SK-N-SH (cell line): ENCODE measurements around the gene ITGA6. TPM values are rescaled to one million over a fixed set of nuclear protein-coding genes. Genes with fewer than 3 reads are reported as not detected.
A peak's percentile ranks its signal among the peaks of the same experiment; 100 is the strongest.

Experiments
- CTCF ChIA-PET: fragments of 300-600, 350-600 bp; formaldehyde crosslinking; extraction: SDS; loops from one replicate; lab custom pipeline; 2021; lab: Yijun Ruan, JAX
- POLR2A ChIA-PET: fragments of 350-600 bp; sonication (Branson Sonifier 250); formaldehyde crosslinking; extraction: SDS; loops from one replicate; lab custom pipeline; 2020; ENCODE audit warnings: antibody characterized with exemption, inconsistent platforms; lab: Yijun Ruan, JAX
- DNase-seq: peaks from one replicate; pipeline ENCODE4 v3.0.0; 2012
- H2AFZ ChIP-seq: fragments of 200-600 bp; sonication (generic); 2 replicates; pipeline ENCODE4 v1.8.1; 2016; ENCODE audit warnings: antibody characterized with exemption, mild to moderate bottlenecking, low read depth
- H3F3A ChIP-seq: fragments of 200-600 bp; sonication (generic); replicated peaks from 2 replicates; pipeline ENCODE3; 2016; ENCODE audit warnings: antibody characterized with exemption, mild to moderate bottlenecking; ENCODE audit not compliant: insufficient read depth
- H3K27ac ChIP-seq, 2 experiments: fragments of 200-500 bp in 1 of 2; fragments of 200-600 bp in 1 of 2; sonication (Bioruptor generic) in 1 of 2; sonication (generic), shearing (Covaris generic) in 1 of 2; 2 replicates each; pipeline versions ENCODE4 v1.5.1 to v1.6.1; 2014 to 2016; ENCODE audit warnings: low read depth in 2 of 2, inconsistent platforms in 1 of 2, low read length in 1 of 2, mild to moderate bottlenecking in 1 of 2, mixed read lengths in 1 of 2
- H3K27me3 ChIP-seq: fragments of 200-600 bp; sonication (generic), shearing (Covaris generic); 2 replicates; pipeline ENCODE4 v1.6.1; 2016; ENCODE audit warnings: mixed run types; ENCODE audit not compliant: insufficient read depth
- H3K36me3 ChIP-seq, 2 experiments: fragments of 200-500 bp in 1 of 2; fragments of 200-600 bp in 1 of 2; sonication (Bioruptor generic) in 1 of 2; sonication (generic) in 1 of 2; replicated peaks in 1 of 2; 2 replicates each; pipeline versions ENCODE3 to v1.5.1; 2014 to 2016; ENCODE audit warnings: low read length in 1 of 2, mild to moderate bottlenecking in 1 of 2; ENCODE audit not compliant: insufficient read depth in 2 of 2, control insufficient read depth in 1 of 2
- H3K4me1 ChIP-seq, 2 experiments: fragments of 200-500 bp in 1 of 2; fragments of 200-600 bp in 1 of 2; sonication (Bioruptor generic) in 1 of 2; sonication (generic), shearing (Covaris generic) in 1 of 2; 2 replicates each; pipeline versions ENCODE4 v1.5.1 to v1.6.1; 2014 to 2016; ENCODE audit warnings: low read depth in 1 of 2, low read length in 1 of 2, mixed run types in 1 of 2; ENCODE audit not compliant: insufficient read depth in 2 of 2, control insufficient read depth in 1 of 2
- H3K4me2 ChIP-seq: fragments of 200-600 bp; sonication (generic), shearing (Covaris generic); 2 replicates; pipeline ENCODE4 v1.6.1; 2017; ENCODE audit warnings: mixed run types
- H3K4me3 ChIP-seq, 2 experiments: fragments of 200-500 bp in 1 of 2; fragments of 200-600 bp in 1 of 2; sonication (Bioruptor generic) in 1 of 2; sonication (generic), shearing (Covaris generic) in 1 of 2; 2 replicates each; pipeline versions ENCODE4 v1.5.1 to v1.8.1; 2014 to 2016; ENCODE audit warnings: low read depth in 2 of 2, inconsistent platforms in 1 of 2, low read length in 1 of 2, mild to moderate bottlenecking in 1 of 2, mixed read lengths in 1 of 2, moderate library complexity in 1 of 2
- H3K79me2 ChIP-seq: fragments of 200-600 bp; sonication (generic); 2 replicates; pipeline ENCODE4 v1.8.1; 2017; ENCODE audit warnings: mild to moderate bottlenecking; ENCODE audit not compliant: insufficient read depth
- H3K9ac ChIP-seq: fragments of 200-600 bp; sonication (generic); 2 replicates; pipeline ENCODE4 v1.6.1; 2017; ENCODE audit warnings: mixed run types
- H3K9me2 ChIP-seq: fragments of 200-600 bp; sonication (generic); 2 replicates; pipeline ENCODE4 v1.6.1; 2017; ENCODE audit warnings: mixed run types
- H3K9me3 ChIP-seq: fragments of 200-600 bp; sonication (generic); 2 replicates; pipeline ENCODE4 v1.6.1; 2017; ENCODE audit warnings: mixed run types, mild to moderate bottlenecking, moderate library complexity
- H4K20me1 ChIP-seq: fragments of 200-600 bp; sonication (generic); 2 replicates; pipeline ENCODE4 v1.6.1; 2017; ENCODE audit warnings: mild to moderate bottlenecking, mixed run types; ENCODE audit not compliant: insufficient read depth
- CHD2 ChIP-seq: fragments of 150-350 bp; IDR thresholded peaks from 2 replicates; pipeline ENCODE4 v1.6.1; 2018; ENCODE audit warnings: low read length; ENCODE audit not compliant: partially characterized antibody
- ELF1 ChIP-seq: IDR thresholded peaks from 2 replicates; pipeline ENCODE4 v1.4.0; 2012
- EP300 ChIP-seq, 2 experiments: IDR thresholded peaks; 2 replicates each; pipeline versions ENCODE4 v1.4.0 to v1.6.1; 2012; ENCODE audit warnings: borderline replicate concordance in 1 of 2, low read depth in 1 of 2, low read length in 1 of 2
- FOSL2 ChIP-seq: IDR thresholded peaks from 2 replicates; pipeline ENCODE4 v1.4.0; 2012; ENCODE audit warnings: low read depth, mild to moderate bottlenecking, moderate library complexity, borderline replicate concordance
- FOXJ3 ChIP-seq: sonication (generic); formaldehyde crosslinking; IDR thresholded peaks from 2 replicates; pipeline ENCODE4 v1.5.1; 2020; ENCODE audit warnings: mild to moderate bottlenecking, missing genetic modification reagents
- GATA2 ChIP-seq: sonication (generic); formaldehyde crosslinking; IDR thresholded peaks from 2 replicates; pipeline ENCODE4 v1.5.0; 2020; ENCODE audit warnings: mild to moderate bottlenecking, missing genetic modification reagents
- JUND ChIP-seq: IDR thresholded peaks from 2 replicates; pipeline ENCODE4 v1.4.0; 2012
- NFIC ChIP-seq: IDR thresholded peaks from 2 replicates; pipeline ENCODE4 v1.4.0; 2012; ENCODE audit warnings: borderline replicate concordance
- POLR2AphosphoS5 ChIP-seq: IDR thresholded peaks from 2 replicates; pipeline ENCODE4 v1.6.1; 2012; ENCODE audit warnings: low read depth, low read length
- RCOR1 ChIP-seq: fragments of 150-350 bp; IDR thresholded peaks from 2 replicates; pipeline ENCODE4 v1.6.1; 2017; ENCODE audit warnings: antibody characterized with exemption, low read length
- SIN3A ChIP-seq: IDR thresholded peaks from 2 replicates; pipeline ENCODE4 v1.6.1; 2012; ENCODE audit warnings: low read depth, mild to moderate bottlenecking, low read length, moderate library complexity, borderline replicate concordance
- TCF12 ChIP-seq: IDR thresholded peaks from 2 replicates; pipeline ENCODE4 v1.4.0; 2012
- WGBS: methylation state at CpG from one replicate; pipeline ENCODE4 v1.1.6; 2017; ENCODE audit warnings: low lambda C conversion rate; 5-methylcytosine and 5-hydroxymethylcytosine counted together
- polyA plus RNA-seq, 3 experiments: library from polyadenylated mRNA; depleted of rRNA; stranded (reverse); fragments of >200 nt; gene quantifications; 2 replicates each; pipeline ENCODE4 v1.2.3, GENCODE V29; 2012
- TF ChIP-seq, protein P1 (sequence below): fragments of 150-350 bp; IDR thresholded peaks from 2 replicates; pipeline ENCODE4 v1.6.1; 2017; ENCODE audit warnings: antibody characterized with exemption, low read length, low read depth, borderline replicate concordance

ITGA6 gene
- polyA plus RNA-seq, 1 of the 3 experiments (the other 2 are of a cell fraction) = 26.0 TPM

DNA sequence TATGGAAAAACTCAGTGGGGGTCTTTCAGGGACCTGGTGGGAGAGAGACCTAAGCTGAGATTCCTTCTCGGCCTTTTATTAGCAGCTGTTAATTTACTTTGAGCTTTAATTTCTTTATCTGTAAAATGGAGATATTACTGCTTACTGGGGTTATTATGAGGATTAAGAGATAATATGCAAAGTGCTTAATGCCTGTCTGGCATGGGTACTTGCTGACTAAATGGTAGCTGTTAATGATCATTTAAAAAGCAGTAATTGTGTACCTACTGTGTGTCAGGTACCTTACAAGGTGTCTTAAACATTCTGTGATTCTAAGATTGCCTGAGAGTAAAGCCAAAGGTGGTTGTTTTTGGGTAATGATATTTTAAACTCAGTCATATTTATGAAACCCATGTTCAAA is 2.6 kb downstream of the ITGA6 start:
- H3K4me2 ChIP-seq = peak overlapping the region; percentile 72

DNA sequence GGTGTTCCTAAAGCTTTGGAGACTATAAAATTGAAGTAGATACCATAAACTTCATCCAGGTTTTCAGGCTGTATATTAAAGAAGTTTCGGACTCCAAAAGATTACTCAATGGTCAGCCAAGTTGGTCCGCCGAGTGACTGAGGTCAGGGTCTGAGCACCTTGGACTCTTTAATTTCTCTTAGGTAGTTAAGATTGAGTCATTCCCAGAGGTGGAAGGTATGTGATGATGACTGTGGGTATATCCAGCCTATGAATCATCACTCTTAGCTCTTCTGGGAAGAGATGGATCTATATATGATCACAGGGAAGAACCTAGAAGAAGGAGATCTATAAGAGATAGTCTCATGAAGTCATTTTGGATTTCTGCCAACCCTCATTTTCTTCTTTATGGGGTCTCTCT is 3.3 kb downstream of the ITGA6 start:
- H3K36me3 ChIP-seq = no peaks in the 10 kb centered on the region
- H2AFZ ChIP-seq = no peak overlapping the region
- no peak overlapping the region for H3K9ac ChIP-seq
- H3F3A ChIP-seq = no peaks in the 10 kb centered on the region
- TF ChIP-seq FOXJ3 (CRISPR knock-in tag) (no peak), NFIC (peak; percentile 36; the same call in 1 of the 2 replicates), EP300 (IDR thresholded peaks at IDR 0.05; ENCODE audit: borderline replicate concordance in 1 of 2, low read depth in 1 of 2, low read length in 1 of 2) (peak in 1 of 2 experiments; percentile 26; a peak in 1 of 4 replicates), FOSL2 (peak; percentile 67), JUND (peak; percentile 52)
- peaks cover 88% of the 10 kb centered on the region for H3K79me2 ChIP-seq
- POLR2A ChIA-PET = no interaction called here
- H3K4me1 ChIP-seq = peaks cover 7 to 18% of the 10 kb centered on the region in 2 experiments; a peak in 3 of 4 replicates
- 87% methylated on average over 3 of the region's 3 CpGs for WGBS
- CTCF ChIA-PET = interaction anchor here (4.1 kb wide), 1 partner anchor 32 kb away, joined by 30 read pairs; no protein-coding TSS in a partner anchor
- no peak for DNase-seq
- peak overlapping the region; percentile 72 for H3K4me2 ChIP-seq
- no peaks in the 10 kb centered on the region for H3K27me3 ChIP-seq
- H3K27ac ChIP-seq = no peak overlapping the region
- no peaks in the 10 kb centered on the region for H3K9me2 ChIP-seq
- H3K9me3 ChIP-seq = no peaks in the 10 kb centered on the region
- H4K20me1 ChIP-seq = peaks cover 16% of the 10 kb centered on the region
- 0 out of 4 replicates have a peak overlapping the region, but pooled peaks of 1 of the 2 experiments have one; percentile 85 for H3K4me3 ChIP-seq

More for the DNA sequence above, 2.6 kb downstream of the ITGA6 start:
- DNase-seq = no peak
- H4K20me1 ChIP-seq = peaks cover 16% of the 10 kb centered on the region
- H3K27ac ChIP-seq = no peak overlapping the region
- H3K9me3 ChIP-seq = no peaks in the 10 kb centered on the region
- no peaks in the 10 kb centered on the region for H3K9me2 ChIP-seq
- CTCF ChIA-PET = interaction anchor here (0.9 to 4.1 kb wide), 5 partner anchors 11 to 36 kb away, joined by 3 to 30 read pairs (median 4); no protein-coding TSS in a partner anchor
- H3K27me3 ChIP-seq = no peaks in the 10 kb centered on the region
- TF ChIP-seq GATA2 (no peak), RCOR1 (no peak), TCF12 (no peak), CHD2 (no peak), SIN3A (no peak), FOXJ3 (CRISPR knock-in tag) (no peak)
- TF ChIP-seq, all 33 proteins: peak for 0
- no peak overlapping the region for H2AFZ ChIP-seq
- no peak overlapping the region for H3K9ac ChIP-seq
- peaks cover 7 to 18% of the 10 kb centered on the region in 2 experiments; a peak in 3 of 4 replicates for H3K4me1 ChIP-seq
- H3F3A ChIP-seq = no peaks in the 10 kb centered on the region
- WGBS = 87% methylated on average over 1 of the region's 1 CpG
- no peaks in the 10 kb centered on the region for H3K36me3 ChIP-seq
- peak overlapping the region in 1 of 2 experiments; percentile 85; a peak in 2 of 4 replicates for H3K4me3 ChIP-seq
- H3K79me2 ChIP-seq = peaks cover 82% of the 10 kb centered on the region
- POLR2A ChIA-PET = no interaction called here

DNA sequence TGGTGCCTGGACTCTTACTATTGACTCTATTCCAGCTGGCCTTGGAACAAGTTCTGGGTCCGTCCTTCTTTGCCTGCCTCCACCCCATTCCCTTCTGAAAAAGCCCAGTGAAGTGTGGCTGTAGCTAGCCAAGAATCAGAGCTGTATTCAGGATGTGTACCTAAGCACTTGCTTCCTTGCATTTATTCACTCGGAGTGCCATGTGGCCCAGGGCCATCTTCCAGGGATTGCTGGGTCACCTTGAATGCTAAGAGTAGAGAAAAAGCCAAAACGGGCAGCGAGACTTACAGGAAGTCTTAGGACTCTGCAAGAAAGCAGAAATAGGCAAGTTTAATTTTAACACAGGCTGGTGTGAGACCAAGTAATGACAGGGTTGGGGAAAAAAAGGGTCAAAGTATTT is 4.1 kb downstream of the ITGA6 start:
- ChIA-PET CTCF (interaction anchor here (0.6 to 1.4 kb wide), 2 partner anchors 27 to 259 kb away, joined by 3 read pairs; no protein-coding TSS in a partner anchor), POLR2A (no interaction called here)
- Histone ChIP-seq H3K9ac (no peak overlapping the region), H3K79me2 (peaks cover 96% of the 10 kb centered on the region), H3K27ac (no peak overlapping the region), H4K20me1 (peaks cover 16% of the 10 kb centered on the region), H3K36me3 (no peaks in the 10 kb centered on the region), H3K4me3 (no peak overlapping the region), H3K27me3 (no peaks in the 10 kb centered on the region), H3K4me1 (peaks cover 7 to 24% of the 10 kb centered on the region in 2 experiments; a peak in 3 of 4 replicates), H3K9me3 (no peaks in the 10 kb centered on the region), H3F3A (no peaks in the 10 kb centered on the region), H2AFZ (no peak overlapping the region), H3K4me2 (no peak overlapping the region), H3K9me2 (no peaks in the 10 kb centered on the region)
- TF ChIP-seq, protein P1, sequence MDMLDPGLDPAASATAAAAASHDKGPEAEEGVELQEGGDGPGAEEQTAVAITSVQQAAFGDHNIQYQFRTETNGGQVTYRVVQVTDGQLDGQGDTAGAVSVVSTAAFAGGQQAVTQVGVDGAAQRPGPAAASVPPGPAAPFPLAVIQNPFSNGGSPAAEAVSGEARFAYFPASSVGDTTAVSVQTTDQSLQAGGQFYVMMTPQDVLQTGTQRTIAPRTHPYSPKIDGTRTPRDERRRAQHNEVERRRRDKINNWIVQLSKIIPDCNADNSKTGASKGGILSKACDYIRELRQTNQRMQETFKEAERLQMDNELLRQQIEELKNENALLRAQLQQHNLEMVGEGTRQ = no peak
- no peak for TF ChIP-seq ELF1
- TF ChIP-seq POLR2AphosphoS5 = no peak
- 87% methylated on average over 4 of the region's 4 CpGs for WGBS
- DNase-seq = no peak
